ENCODE data around the gene ZBTB46. TPM values are rescaled to one million over a fixed set of nuclear protein-coding genes. Genes with fewer than 3 reads are reported as not detected.

Gene ZBTB46
- total RNA-seq, 1 experiment from 2014 or later: 2.5 TPM

GRCh38 chr20:63844511-63844991 is 13.5 kb upstream of the ZBTB46 start:
- peaks cover 9% of the 10 kb centered on the region for H3K36me3 Mint-ChIP-seq (ENCODE audit: insufficient read depth, unreplicated experiment)

DNA sequence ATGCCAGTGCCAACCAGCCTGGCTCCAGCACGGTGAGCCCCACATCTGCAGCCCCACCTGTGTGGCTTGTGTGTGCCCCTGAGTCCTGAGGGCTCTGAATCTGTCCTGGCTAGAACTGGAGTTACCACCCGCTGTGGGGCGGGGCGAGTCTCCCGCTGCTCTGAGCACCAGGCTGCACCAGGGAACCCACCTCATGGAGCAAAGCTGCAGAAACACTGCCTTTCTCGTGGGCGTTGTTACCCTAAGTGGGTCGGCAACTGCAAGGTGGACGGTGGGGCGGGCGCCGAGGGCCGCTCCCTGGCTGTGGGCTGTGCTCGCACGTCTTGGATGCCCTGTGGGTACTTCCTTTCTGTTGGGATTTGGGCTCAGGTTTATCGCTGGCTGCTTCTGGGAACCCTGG is 12.7 kb upstream of the ZBTB46 start:
- Mint-ChIP-seq H3K9me3 (ENCODE audit: low read depth, unreplicated experiment) (no peaks in the 10 kb centered on the region), H3K36me3 (ENCODE audit: insufficient read depth, unreplicated experiment) (peaks cover 9% of the 10 kb centered on the region), H3K27me3 (ENCODE audit: unreplicated experiment) (peaks cover 43% of the 10 kb centered on the region), H3K4me1 (ENCODE audit: low read depth, unreplicated experiment) (no peaks in the 10 kb centered on the region), H3K27ac (ENCODE audit: unreplicated experiment) (no peak overlapping the region), H3K4me3 (ENCODE audit: low read depth, unreplicated experiment) (no peak overlapping the region)
- no peak for TF ChIP-seq CTCF (IDR thresholded peaks at IDR 0.05; ENCODE audit: unreplicated experiment)
- BruUV-seq (replicated peaks): no TSS peak
- DNase-seq: no peak
- CTCF ChIA-PET: no interaction called here
- intact Hi-C loops (cut with micrococcal nuclease; ENCODE audit: unreplicated experiment): no loop called here

More at GRCh38 chr20:63844511-63844991, 13.5 kb upstream of the ZBTB46 start:
- Mint-ChIP-seq H3K9me3 (ENCODE audit: low read depth, unreplicated experiment) (no peaks in the 10 kb centered on the region), H3K4me3 (ENCODE audit: low read depth, unreplicated experiment) (no peak overlapping the region), H3K27me3 (ENCODE audit: unreplicated experiment) (peaks cover 43% of the 10 kb centered on the region), H3K27ac (ENCODE audit: unreplicated experiment) (no peak overlapping the region), H3K4me1 (ENCODE audit: low read depth, unreplicated experiment) (no peaks in the 10 kb centered on the region)
- TF ChIP-seq CTCF (IDR thresholded peaks at IDR 0.05; ENCODE audit: unreplicated experiment): no peak
- intact Hi-C loops (cut with micrococcal nuclease; ENCODE audit: unreplicated experiment): no loop called here
- DNase-seq: no peak
- BruUV-seq (replicated peaks): no TSS peak
- CTCF ChIA-PET: no interaction called here

DNA sequence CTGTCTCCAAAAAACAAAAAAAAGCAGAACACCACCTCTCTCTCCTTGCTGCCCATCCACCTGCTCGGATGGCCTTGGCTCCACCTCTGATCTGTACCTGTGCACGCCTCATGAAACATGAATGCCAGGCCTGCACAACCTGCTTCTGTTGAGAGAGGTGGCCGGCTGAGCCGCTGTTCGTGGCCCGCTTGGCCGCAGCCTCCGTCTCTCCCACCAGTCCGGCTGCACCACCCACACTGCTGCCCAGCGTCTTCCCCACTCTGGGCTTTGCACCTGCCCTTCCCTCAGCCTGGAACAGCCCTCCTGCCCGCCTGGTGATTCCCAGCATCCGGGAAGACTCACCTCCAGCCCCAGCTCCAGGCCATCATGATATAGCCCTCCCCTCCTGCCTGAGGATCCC is 12.2 kb upstream of the ZBTB46 start:
- CTCF ChIA-PET: interaction anchor here (0.9 kb wide), 1 partner anchor 21 kb away, joined by 3 read pairs; no protein-coding TSS in a partner anchor
- no peaks in the 10 kb centered on the region for H3K4me1 Mint-ChIP-seq (ENCODE audit: low read depth, unreplicated experiment)
- H3K9me3 Mint-ChIP-seq (ENCODE audit: low read depth, unreplicated experiment): no peaks in the 10 kb centered on the region
- peaks cover 43% of the 10 kb centered on the region for H3K27me3 Mint-ChIP-seq (ENCODE audit: unreplicated experiment)
- DNase-seq: no peak
- no peak for TF ChIP-seq CTCF (IDR thresholded peaks at IDR 0.05; ENCODE audit: unreplicated experiment)
- no peak overlapping the region for H3K27ac Mint-ChIP-seq (ENCODE audit: unreplicated experiment)
- intact Hi-C loops (cut with micrococcal nuclease; ENCODE audit: unreplicated experiment): no loop called here
- H3K36me3 Mint-ChIP-seq (ENCODE audit: insufficient read depth, unreplicated experiment): peaks cover 9% of the 10 kb centered on the region
- H3K4me3 Mint-ChIP-seq (ENCODE audit: low read depth, unreplicated experiment): no peak overlapping the region
- BruUV-seq (replicated peaks): no TSS peak

DNA sequence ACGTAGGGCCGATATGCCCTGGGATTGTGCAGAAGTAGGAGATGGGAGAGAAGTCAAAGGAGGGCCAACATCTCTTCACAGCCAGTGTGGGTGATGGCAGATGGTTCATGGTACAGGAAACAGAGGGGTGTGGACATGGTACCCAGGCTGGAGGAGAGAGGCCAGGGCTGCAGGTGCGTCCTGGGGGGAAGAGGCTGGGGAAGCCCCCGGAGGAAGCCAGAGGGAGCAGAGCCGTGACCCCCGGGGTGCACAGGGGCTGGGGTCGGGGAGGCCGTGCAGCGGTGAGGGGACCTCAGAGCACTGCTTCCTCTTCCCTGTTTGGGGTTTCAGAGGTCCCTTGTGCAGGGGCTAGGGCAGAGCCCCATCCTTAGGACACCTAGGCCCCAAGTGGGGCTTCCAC is 11.2 kb upstream of the ZBTB46 start:
- H3K27ac Mint-ChIP-seq (ENCODE audit: unreplicated experiment): no peak overlapping the region
- intact Hi-C loops (cut with micrococcal nuclease; ENCODE audit: unreplicated experiment): no loop called here
- H3K4me1 Mint-ChIP-seq (ENCODE audit: low read depth, unreplicated experiment): no peaks in the 10 kb centered on the region
- peaks cover 9% of the 10 kb centered on the region for H3K36me3 Mint-ChIP-seq (ENCODE audit: insufficient read depth, unreplicated experiment)
- H3K9me3 Mint-ChIP-seq (ENCODE audit: low read depth, unreplicated experiment): no peaks in the 10 kb centered on the region
- no TSS peak for BruUV-seq (replicated peaks)
- no peak for TF ChIP-seq CTCF (IDR thresholded peaks at IDR 0.05; ENCODE audit: unreplicated experiment)
- DNase-seq: no peak
- CTCF ChIA-PET: no interaction called here
- H3K4me3 Mint-ChIP-seq (ENCODE audit: low read depth, unreplicated experiment): no peak overlapping the region
- H3K27me3 Mint-ChIP-seq (ENCODE audit: unreplicated experiment): peaks cover 43% of the 10 kb centered on the region

All from Calu3 (cell line).